Measurements from ENCODE around the gene TMEM204.
"Not testable (repeated sequence)": the region's sequence is repeated elsewhere in the genome, so short reads cannot be mapped to it uniquely, and the experiment has no call there.

TMEM204 gene

DNA sequence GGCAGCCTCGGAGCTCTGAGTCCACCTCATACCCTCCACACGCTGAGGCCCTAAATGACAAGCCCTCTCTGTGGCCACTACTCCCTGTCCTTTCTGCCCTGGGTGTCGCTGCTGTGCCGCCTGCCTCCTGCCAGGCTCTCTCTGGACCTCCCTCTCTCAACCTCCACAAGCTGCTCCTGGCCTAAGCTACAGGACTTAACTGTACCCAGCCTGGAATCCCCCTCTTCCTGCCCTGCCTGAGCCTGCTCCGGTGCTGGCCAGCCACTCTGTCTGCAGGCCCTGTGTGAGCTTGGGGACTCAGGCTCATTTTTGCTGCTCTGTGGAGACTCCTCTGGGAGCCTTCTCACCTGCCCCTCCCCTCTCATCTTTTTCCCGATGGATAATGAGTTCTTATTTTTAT, 56.9 kb downstream of the TMEM204 start:
- H3K27ac ChIP-seq (ENCODE audit: insufficient read depth, low read length, poor library complexity, severe bottlenecking) = no peak overlapping the region
- H3K9me3 ChIP-seq (ENCODE audit: control insufficient read depth, low read length) = no peaks in the 10 kb centered on the region
- no peaks in the 10 kb centered on the region for H3K27me3 ChIP-seq (replicated peaks; ENCODE audit: control insufficient read depth, insufficient read depth, low read length, poor library complexity, severe bottlenecking)
- H3K4me1 ChIP-seq (ENCODE audit: control insufficient read depth, insufficient read depth, low read length, poor library complexity, severe bottlenecking) = no peaks in the 10 kb centered on the region
- H3K36me3 ChIP-seq (ENCODE audit: control insufficient read depth, insufficient read depth, low read length) = no peaks in the 10 kb centered on the region
- no peak overlapping the region for H3K4me3 ChIP-seq (ENCODE audit: insufficient read depth, low read depth, low read length, poor library complexity, severe bottlenecking)
- DNase-seq = no peak

DNA sequence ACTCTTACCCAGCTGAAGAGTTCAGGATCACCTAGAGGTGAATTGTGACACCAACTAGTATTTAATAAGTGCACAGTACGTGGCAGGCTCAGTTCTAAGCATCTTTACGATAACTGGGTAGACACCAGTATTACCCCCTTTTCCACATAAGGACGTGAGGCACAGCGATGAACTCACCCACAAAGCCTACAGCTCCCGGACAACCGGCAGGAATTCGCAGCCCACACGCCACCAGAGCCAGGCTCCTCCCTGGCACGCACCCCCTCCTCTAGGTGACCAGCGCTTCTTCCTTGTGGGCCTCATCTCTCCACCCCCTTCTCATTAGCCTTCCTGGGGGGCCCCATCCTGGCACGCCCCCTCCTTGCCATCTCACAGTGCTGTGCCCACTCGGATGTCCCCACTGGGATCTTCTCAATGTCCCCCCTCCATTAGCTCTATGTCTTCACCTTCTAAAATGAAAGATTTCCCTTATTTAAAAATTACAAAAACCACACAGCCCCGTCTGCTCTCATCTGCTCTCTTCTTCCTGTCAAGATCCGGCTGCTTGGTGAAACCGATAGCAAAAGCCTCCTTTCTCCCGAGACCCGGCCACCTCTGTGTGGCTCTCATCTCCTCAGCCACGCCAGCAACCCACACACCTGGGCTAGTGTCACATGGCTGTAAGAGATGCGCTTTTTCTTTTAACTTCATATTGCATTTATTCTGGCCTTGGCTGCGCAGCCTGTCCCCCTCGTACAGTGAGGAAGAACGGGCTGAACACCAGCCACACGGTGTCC, 57.7 kb downstream of the TMEM204 start:
- H3K36me3 ChIP-seq (ENCODE audit: control insufficient read depth, insufficient read depth, low read length) = no peaks in the 10 kb centered on the region
- no peaks in the 10 kb centered on the region for H3K4me1 ChIP-seq (ENCODE audit: control insufficient read depth, insufficient read depth, low read length, poor library complexity, severe bottlenecking)
- H3K27me3 ChIP-seq (replicated peaks; ENCODE audit: control insufficient read depth, insufficient read depth, low read length, poor library complexity, severe bottlenecking) = no peaks in the 10 kb centered on the region
- no peak for DNase-seq
- H3K4me3 ChIP-seq (ENCODE audit: insufficient read depth, low read depth, low read length, poor library complexity, severe bottlenecking) = no peak overlapping the region
- no peak overlapping the region for H3K27ac ChIP-seq (ENCODE audit: insufficient read depth, low read length, poor library complexity, severe bottlenecking)
- H3K9me3 ChIP-seq (ENCODE audit: control insufficient read depth, low read length) = no peaks in the 10 kb centered on the region

DNA sequence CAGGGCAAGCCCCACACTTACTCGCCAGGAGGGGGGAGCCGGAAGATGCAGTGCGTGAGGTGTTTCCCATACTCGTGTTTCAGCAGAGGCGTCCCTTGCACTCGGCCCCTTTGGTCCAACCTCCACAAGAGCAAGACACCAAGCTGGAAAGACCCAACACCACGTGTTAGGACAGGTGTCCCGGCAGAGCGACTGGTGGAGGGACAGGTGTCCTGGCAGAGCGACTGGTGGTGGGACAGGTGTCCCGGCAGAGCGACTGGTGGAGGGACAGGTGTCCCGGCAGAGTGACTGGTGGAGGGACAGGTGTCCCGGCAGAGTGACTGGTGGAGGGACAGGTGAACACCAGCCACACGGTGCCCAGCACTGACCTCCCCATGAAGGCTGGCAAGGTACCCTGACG, 59.0 kb downstream of the TMEM204 start:
- no peak overlapping the region for H3K27ac ChIP-seq (ENCODE audit: insufficient read depth, low read length, poor library complexity, severe bottlenecking)
- no peak for DNase-seq
- no peaks in the 10 kb centered on the region for H3K9me3 ChIP-seq (ENCODE audit: control insufficient read depth, low read length)
- H3K27me3 ChIP-seq (replicated peaks; ENCODE audit: control insufficient read depth, insufficient read depth, low read length, poor library complexity, severe bottlenecking) = no peaks in the 10 kb centered on the region
- H3K4me1 ChIP-seq (ENCODE audit: control insufficient read depth, insufficient read depth, low read length, poor library complexity, severe bottlenecking) = no peaks in the 10 kb centered on the region
- no peaks in the 10 kb centered on the region for H3K36me3 ChIP-seq (ENCODE audit: control insufficient read depth, insufficient read depth, low read length)
- no peak overlapping the region for H3K4me3 ChIP-seq (ENCODE audit: insufficient read depth, low read depth, low read length, poor library complexity, severe bottlenecking)

DNA sequence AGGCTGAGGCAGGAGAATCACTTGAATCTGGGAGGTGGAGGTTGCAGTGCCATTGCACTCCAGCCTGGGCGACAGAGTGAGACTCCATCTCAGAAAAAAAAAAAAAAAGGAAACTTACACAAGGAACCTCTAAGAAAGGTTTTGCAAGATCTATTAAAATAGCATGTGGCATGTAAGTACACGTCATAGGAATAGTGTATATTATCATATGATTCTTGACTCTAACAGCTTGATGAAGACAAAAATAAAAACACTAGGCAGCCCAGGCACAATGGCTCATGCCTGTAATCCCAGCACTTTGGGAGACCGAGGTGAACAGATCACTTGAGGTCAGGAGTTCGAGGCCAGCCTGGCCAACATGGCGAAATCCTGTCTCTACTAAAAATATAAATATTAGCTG, 62.0 kb downstream of the TMEM204 start:
- H3K27me3 ChIP-seq (replicated peaks; ENCODE audit: control insufficient read depth, insufficient read depth, low read length, poor library complexity, severe bottlenecking); H3K9me3 ChIP-seq (ENCODE audit: control insufficient read depth, low read length); H3K4me3 ChIP-seq (ENCODE audit: insufficient read depth, low read depth, low read length, poor library complexity, severe bottlenecking); H3K4me1 ChIP-seq (ENCODE audit: control insufficient read depth, insufficient read depth, low read length, poor library complexity, severe bottlenecking); DNase-seq; H3K36me3 ChIP-seq (ENCODE audit: control insufficient read depth, insufficient read depth, low read length); H3K27ac ChIP-seq (ENCODE audit: insufficient read depth, low read length, poor library complexity, severe bottlenecking): not testable (repeated sequence)

DNA sequence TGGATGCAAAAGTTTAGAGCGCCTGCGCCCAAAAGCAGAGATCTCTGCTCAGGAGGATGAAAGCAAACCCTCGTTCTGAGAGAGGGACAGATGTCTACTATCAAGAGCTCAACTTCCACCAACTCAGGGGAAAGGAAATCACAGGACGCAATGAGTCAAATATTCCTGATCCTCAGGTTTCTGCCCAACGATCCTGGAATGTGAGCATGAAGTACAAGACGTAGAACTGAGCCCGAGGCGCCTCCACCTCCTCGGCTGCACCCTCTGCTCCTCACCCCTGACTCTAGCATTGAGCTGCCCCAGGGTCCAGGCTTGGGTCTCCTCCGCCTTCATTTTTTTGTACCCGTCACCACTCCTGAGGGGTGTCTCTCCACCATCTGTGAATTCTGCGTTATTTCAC, 63.0 kb downstream of the TMEM204 start:
- Histone ChIP-seq H3K27me3 (replicated peaks; ENCODE audit: control insufficient read depth, insufficient read depth, low read length, poor library complexity, severe bottlenecking) (no peaks in the 10 kb centered on the region), H3K9me3 (ENCODE audit: control insufficient read depth, low read length) (no peaks in the 10 kb centered on the region), H3K4me3 (ENCODE audit: insufficient read depth, low read depth, low read length, poor library complexity, severe bottlenecking) (no peak overlapping the region), H3K4me1 (ENCODE audit: control insufficient read depth, insufficient read depth, low read length, poor library complexity, severe bottlenecking) (no peaks in the 10 kb centered on the region), H3K27ac (ENCODE audit: insufficient read depth, low read length, poor library complexity, severe bottlenecking) (no peak overlapping the region), H3K36me3 (ENCODE audit: control insufficient read depth, insufficient read depth, low read length) (no peaks in the 10 kb centered on the region)
- no peak for DNase-seq

DNA sequence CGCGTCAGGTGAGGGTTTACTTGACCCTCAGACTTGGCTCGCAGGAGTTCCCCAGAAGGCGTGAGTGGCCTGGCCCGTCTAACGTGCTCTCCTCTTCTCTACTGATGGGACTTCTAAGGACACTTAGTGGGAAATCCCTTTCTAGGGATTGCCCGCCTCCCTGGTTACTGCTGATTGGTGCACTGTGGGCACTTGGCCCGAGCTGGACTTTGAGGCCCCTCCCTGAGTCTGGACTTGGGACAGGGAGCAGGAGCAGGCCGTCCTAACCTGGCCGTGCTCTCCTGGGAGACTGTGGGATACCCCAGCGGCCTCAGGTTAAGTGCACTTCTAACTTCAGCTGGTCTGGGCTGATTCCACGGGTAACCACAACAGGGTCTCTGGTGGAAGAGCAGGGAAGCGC, 63.7 kb downstream of the TMEM204 start:
- no peaks in the 10 kb centered on the region for H3K27me3 ChIP-seq (replicated peaks; ENCODE audit: control insufficient read depth, insufficient read depth, low read length, poor library complexity, severe bottlenecking)
- H3K4me3 ChIP-seq (ENCODE audit: insufficient read depth, low read depth, low read length, poor library complexity, severe bottlenecking) = no peak overlapping the region
- DNase-seq = no peak
- H3K4me1 ChIP-seq (ENCODE audit: control insufficient read depth, insufficient read depth, low read length, poor library complexity, severe bottlenecking) = no peaks in the 10 kb centered on the region
- no peaks in the 10 kb centered on the region for H3K9me3 ChIP-seq (ENCODE audit: control insufficient read depth, low read length)
- no peak overlapping the region for H3K27ac ChIP-seq (ENCODE audit: insufficient read depth, low read length, poor library complexity, severe bottlenecking)
- H3K36me3 ChIP-seq (ENCODE audit: control insufficient read depth, insufficient read depth, low read length) = no peaks in the 10 kb centered on the region

DNA sequence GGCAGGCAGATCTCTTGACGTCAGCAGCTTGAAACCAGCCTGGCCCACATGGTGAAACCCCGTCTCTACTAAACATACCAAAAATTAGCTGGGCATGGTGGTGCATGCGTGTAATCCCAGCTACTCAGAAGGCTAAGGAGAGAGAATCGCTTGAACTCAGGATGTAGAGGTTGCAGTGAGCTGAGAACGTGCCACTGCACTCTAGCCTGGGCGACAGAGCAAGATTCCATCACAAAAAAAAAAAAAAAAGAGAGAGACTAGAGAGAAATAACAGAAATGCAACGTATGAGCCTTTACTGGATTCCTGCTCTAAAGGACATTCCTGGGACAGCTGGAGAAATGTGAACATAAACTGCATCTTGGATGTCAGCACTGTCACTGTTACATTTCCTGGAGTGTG, 67.6 kb downstream of the TMEM204 start:
- no peak for DNase-seq
- Histone ChIP-seq H3K27me3 (replicated peaks; ENCODE audit: control insufficient read depth, insufficient read depth, low read length, poor library complexity, severe bottlenecking) (no peaks in the 10 kb centered on the region), H3K27ac (ENCODE audit: insufficient read depth, low read length, poor library complexity, severe bottlenecking) (no peak overlapping the region), H3K4me3 (ENCODE audit: insufficient read depth, low read depth, low read length, poor library complexity, severe bottlenecking) (no peak overlapping the region), H3K9me3 (ENCODE audit: control insufficient read depth, low read length) (no peaks in the 10 kb centered on the region), H3K36me3 (ENCODE audit: control insufficient read depth, insufficient read depth, low read length) (no peaks in the 10 kb centered on the region), H3K4me1 (ENCODE audit: control insufficient read depth, insufficient read depth, low read length, poor library complexity, severe bottlenecking) (no peaks in the 10 kb centered on the region)

DNA sequence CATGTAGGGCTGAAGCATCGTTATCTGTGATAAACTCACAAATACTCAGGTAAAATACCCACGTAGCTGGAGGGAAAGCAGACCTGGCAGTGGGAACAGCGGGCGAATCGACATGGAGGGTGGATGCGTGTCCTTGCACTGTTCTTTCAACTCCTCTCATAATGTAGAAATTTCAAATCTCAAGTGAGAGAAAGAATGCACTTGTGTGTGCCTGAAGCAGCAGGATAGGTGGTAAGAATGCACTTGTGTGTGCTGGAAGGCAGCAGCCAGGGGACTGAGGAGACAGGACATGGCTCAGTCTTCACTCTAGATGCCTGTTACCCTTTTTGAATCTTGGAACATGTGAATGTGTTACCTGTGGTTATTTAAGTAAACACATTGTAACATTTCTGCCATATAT, 68.0 kb downstream of the TMEM204 start:
- no peaks in the 10 kb centered on the region for H3K9me3 ChIP-seq (ENCODE audit: control insufficient read depth, low read length)
- no peaks in the 10 kb centered on the region for H3K36me3 ChIP-seq (ENCODE audit: control insufficient read depth, insufficient read depth, low read length)
- H3K4me3 ChIP-seq (ENCODE audit: insufficient read depth, low read depth, low read length, poor library complexity, severe bottlenecking) = no peak overlapping the region
- DNase-seq = no peak
- no peaks in the 10 kb centered on the region for H3K27me3 ChIP-seq (replicated peaks; ENCODE audit: control insufficient read depth, insufficient read depth, low read length, poor library complexity, severe bottlenecking)
- no peaks in the 10 kb centered on the region for H3K4me1 ChIP-seq (ENCODE audit: control insufficient read depth, insufficient read depth, low read length, poor library complexity, severe bottlenecking)
- H3K27ac ChIP-seq (ENCODE audit: insufficient read depth, low read length, poor library complexity, severe bottlenecking) = no peak overlapping the region

DNA sequence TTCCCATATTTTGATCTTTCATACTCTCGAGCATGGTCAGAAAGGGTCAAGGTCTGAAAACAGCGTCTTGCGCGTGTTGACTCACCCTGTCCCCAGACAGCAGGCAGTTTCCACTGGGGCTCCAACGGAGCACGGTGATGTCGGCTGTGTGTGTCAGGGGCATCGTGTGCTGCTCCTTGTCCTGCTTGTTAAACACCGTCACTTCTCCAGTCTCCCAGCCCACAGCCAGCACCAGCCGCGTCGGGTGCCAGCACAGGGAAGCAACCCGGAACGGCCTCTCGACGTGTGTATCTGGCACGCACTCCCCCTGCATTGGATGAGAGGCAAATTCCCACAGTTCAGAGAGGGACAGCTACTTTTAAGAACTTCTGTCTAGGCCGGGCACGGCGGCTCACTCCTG, 68.8 kb downstream of the TMEM204 start:
- H3K36me3 ChIP-seq (ENCODE audit: control insufficient read depth, insufficient read depth, low read length) = no peaks in the 10 kb centered on the region
- no peaks in the 10 kb centered on the region for H3K4me1 ChIP-seq (ENCODE audit: control insufficient read depth, insufficient read depth, low read length, poor library complexity, severe bottlenecking)
- H3K9me3 ChIP-seq (ENCODE audit: control insufficient read depth, low read length) = no peaks in the 10 kb centered on the region
- H3K27me3 ChIP-seq (replicated peaks; ENCODE audit: control insufficient read depth, insufficient read depth, low read length, poor library complexity, severe bottlenecking) = no peaks in the 10 kb centered on the region
- no peak overlapping the region for H3K27ac ChIP-seq (ENCODE audit: insufficient read depth, low read length, poor library complexity, severe bottlenecking)
- no peak overlapping the region for H3K4me3 ChIP-seq (ENCODE audit: insufficient read depth, low read depth, low read length, poor library complexity, severe bottlenecking)
- DNase-seq = no peak

All from effector memory CD4-positive, alpha-beta T cell (primary cell).